IPS-15b (cell line): ENCODE results near the gene ABHD12B.

ENCODE experiments used
- H3K27me3 ChIP-seq: one replicate; pipeline ENCODE4 v1.6.1; 2013; ENCODE audit warnings: low read length; ENCODE audit not compliant: control insufficient read depth, insufficient read depth
- H3K36me3 ChIP-seq: one replicate; pipeline ENCODE4 v1.6.1; 2013; ENCODE audit warnings: low read length; ENCODE audit not compliant: control insufficient read depth, insufficient read depth
- H3K4me1 ChIP-seq: one replicate; pipeline ENCODE4 v1.6.1; 2013; ENCODE audit warnings: mild to moderate bottlenecking, low read length; ENCODE audit not compliant: control insufficient read depth, insufficient read depth
- H3K4me3 ChIP-seq: one replicate; pipeline ENCODE4 v1.5.1; 2013; ENCODE audit warnings: low read depth, low read length
- H3K9ac ChIP-seq: one replicate; pipeline ENCODE4 v1.6.1; 2013; ENCODE audit warnings: low read depth, mild to moderate bottlenecking, low read length
- H3K9me3 ChIP-seq: one replicate; pipeline ENCODE4 v1.6.1; 2013; ENCODE audit warnings: mild to moderate bottlenecking, low read length; ENCODE audit not compliant: control insufficient read depth, insufficient read depth

The ABHD12B gene

DNA sequence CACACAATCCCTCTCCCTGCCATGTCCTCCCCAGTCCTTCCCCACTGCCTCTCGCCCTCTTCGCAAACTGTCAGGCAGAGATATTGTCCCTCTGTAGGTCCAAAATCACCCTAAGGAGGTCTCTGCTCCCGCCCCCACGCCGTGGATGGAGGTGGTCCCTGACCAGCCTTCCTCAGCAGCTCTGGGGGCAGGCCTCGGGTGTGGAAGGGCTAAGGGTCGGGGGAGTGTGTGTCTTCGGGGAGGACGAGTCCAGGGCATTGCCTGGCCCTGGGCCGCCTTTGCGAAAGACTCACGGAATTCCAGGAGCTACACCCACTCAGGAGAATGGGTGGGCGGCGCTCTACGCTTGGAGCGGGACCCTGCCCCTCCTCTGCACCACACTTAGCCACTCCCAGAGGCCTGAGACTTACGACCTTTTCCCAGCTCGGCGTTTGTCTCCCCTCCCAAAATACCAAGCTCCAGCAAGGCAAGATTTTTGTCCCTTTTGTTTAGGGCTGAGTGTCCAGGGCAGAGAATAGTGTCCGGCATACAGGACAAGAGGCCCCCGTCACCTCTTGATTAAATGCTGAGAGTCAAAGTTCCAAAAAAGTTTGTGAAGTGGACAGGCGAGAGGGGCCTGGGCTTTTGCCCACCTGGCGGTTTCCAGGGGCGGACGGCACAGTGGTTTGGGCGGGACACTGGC, 71.5 kb downstream of the ABHD12B start:
- H3K9me3 ChIP-seq: no peaks in the 10 kb centered on the region
- no peaks in the 10 kb centered on the region for H3K36me3 ChIP-seq
- peak overlapping the region; percentile 67 for H3K9ac ChIP-seq

DNA sequence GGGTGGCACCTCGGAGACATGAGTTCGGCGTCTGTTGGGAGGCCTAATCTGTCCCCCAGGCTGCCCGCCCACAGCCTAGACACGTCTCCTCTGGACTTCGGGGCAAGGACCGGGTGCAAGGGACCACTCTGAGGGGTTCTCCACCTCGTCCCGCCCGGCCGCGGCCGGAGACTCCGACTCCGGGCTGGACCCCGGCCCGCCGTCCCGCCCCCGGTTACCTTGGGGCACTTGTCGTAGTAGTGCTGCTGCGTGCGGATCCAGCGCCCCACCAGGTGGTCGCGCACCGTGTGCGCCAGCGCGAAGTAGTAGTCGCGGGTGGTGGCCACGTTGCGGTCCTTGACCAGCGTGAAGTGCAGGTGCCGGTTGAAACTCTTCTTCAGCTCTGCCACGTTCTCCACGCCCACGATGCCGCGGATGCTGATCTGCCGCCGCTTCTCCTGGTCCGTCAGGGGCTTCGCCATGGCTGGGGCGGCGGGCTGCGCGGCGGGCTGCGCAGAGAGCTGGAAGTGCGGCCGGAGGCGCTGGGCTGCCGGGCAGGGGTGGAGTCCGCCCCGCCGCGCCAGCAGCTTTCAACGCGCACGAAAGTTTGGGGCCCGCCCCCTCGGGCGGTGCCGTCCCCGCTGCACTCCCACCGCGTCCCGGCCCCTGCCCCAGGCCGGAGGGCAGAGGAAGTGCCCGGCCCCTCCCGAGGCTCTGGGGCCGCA, 72.2 kb downstream of the ABHD12B start, which contains the start of gene PYGL:
Gene PYGL, minus strand, starts transcription at position 541 of the 704 bp plus-strand sequence. Its CDS starts 80 bp downstream, at position 461.
- H3K9ac ChIP-seq: peak within 1 kb of the TSS; percentile 67
- H3K27me3 ChIP-seq: no peaks in the 10 kb centered on the region
- H3K9me3 ChIP-seq: no peaks in the 10 kb centered on the region
- no peaks in the 10 kb centered on the region for H3K36me3 ChIP-seq
- peak within 1 kb of the TSS; percentile 72 for H3K4me3 ChIP-seq
- H3K4me1 ChIP-seq: peaks cover 2% of the 10 kb centered on the region

More for the DNA sequence above, 71.5 kb downstream of the ABHD12B start:
- Histone ChIP-seq H3K4me1 (peaks cover 2% of the 10 kb centered on the region), H3K27me3 (no peaks in the 10 kb centered on the region), H3K4me3 (peak overlapping the region; percentile 72)

DNA sequence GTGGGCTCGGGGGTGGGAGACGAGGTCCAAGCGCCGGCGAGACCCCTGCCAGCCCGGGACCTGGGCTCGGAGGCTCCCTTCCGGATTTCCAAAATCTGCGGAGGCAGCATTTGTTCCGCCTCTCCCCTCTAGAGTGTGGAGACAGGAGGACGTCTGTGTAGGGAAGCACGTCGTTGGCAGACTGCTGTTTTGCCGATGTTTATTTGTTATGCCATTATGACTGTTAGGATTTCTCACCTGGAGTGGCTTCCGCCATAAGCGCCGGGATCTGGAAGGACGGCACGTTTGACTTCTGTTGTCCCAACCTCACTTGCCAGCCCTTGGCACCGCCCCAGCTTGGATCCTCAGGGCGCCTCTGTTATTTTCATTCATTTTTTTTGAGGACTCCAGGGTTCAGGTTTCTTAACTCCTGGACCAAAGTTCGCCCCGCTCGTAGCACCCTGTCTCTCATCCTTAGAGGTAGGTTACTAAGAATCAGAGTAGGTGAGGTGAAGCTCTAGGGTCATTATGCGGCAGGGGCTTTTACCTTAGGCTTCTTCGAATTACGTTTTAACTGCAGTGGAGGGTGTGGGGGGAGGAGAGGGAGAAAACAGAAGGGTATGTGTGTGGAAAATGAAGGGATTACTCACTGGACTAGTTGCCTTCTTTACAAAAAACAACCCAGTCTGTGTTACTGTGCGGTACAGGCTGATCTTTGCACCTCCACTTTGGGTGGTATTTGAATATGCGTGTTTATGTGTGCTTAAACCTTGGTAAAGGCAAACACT, 73.0 kb downstream of the ABHD12B start:
- H3K9ac ChIP-seq: no peak overlapping the region
- no peaks in the 10 kb centered on the region for H3K9me3 ChIP-seq
- peak overlapping the region; percentile 72 for H3K4me3 ChIP-seq
- H3K36me3 ChIP-seq: no peaks in the 10 kb centered on the region
- peaks cover 2% of the 10 kb centered on the region for H3K4me1 ChIP-seq
- H3K27me3 ChIP-seq: no peaks in the 10 kb centered on the region

- Histone ChIP-seq H3K4me1 (peaks cover 2% of the 10 kb centered on the region), H3K4me3 (no peak overlapping the region), H3K9ac (no peak overlapping the region), H3K36me3 (no peaks in the 10 kb centered on the region), H3K27me3 (no peaks in the 10 kb centered on the region), H3K9me3 (no peaks in the 10 kb centered on the region)
Observed at GRCh38 chr14:50946234-50946935, 74.5 kb downstream of the ABHD12B start.

GRCh38 chr14:50947446-50947845, 75.6 kb downstream of the ABHD12B start:
- Histone ChIP-seq H3K27me3 (no peaks in the 10 kb centered on the region), H3K9ac (no peak overlapping the region), H3K36me3 (no peaks in the 10 kb centered on the region), H3K4me1 (peaks cover 2% of the 10 kb centered on the region), H3K4me3 (no peak overlapping the region), H3K9me3 (no peaks in the 10 kb centered on the region)

DNA sequence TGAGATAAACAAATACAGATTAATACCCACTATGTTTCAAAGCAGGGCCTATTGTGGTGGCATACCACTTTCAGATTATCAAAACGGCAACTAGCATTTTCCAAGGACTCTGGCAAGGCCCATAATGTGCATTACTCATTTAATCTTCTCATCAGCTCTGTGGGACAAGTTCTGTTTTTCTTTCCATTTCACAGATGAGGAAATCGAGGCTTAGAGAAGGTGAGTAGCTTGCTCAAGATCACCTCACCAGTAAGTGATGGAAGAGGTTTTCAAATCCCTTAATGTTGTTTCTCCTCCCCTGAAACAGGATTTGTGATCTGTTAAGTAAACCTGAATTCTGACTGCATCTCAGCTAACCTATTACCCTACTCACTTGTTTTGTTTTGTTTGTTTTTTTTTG, 76.4 kb downstream of the ABHD12B start:
- Histone ChIP-seq H3K4me3 (no peak overlapping the region), H3K4me1 (peaks cover 2% of the 10 kb centered on the region), H3K9me3 (no peaks in the 10 kb centered on the region), H3K27me3 (no peaks in the 10 kb centered on the region), H3K36me3 (no peaks in the 10 kb centered on the region), H3K9ac (no peak overlapping the region)

GRCh38 chr14:50951032-50951431, 79.2 kb downstream of the ABHD12B start:
- H3K27me3 ChIP-seq: no peaks in the 10 kb centered on the region
- H3K4me3 ChIP-seq: no peak overlapping the region
- no peaks in the 10 kb centered on the region for H3K9me3 ChIP-seq
- no peak overlapping the region for H3K9ac ChIP-seq
- H3K4me1 ChIP-seq: peaks cover 5% of the 10 kb centered on the region
- H3K36me3 ChIP-seq: no peaks in the 10 kb centered on the region

DNA sequence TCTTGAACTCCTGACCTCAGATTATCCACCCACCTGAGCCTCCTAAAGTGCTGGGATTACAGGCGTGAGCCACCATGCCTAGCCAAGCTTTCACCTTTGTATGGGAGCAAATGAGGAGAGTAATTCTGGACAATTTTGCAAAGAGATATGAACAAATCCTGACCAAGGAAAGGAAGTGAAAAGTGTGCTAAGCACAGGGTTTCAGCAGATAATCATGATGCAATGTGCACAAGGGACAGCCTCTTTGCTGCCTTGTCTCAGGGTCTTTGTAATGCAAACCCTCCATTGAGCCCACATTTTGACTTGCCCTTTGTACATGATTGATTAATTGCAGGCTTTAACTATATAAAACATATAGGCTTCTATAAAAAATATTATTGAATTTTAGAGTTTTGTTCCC, 81.6 kb downstream of the ABHD12B start:
- Histone ChIP-seq H3K4me1 (peaks cover 5% of the 10 kb centered on the region), H3K27me3 (no peaks in the 10 kb centered on the region), H3K9ac (no peak overlapping the region), H3K9me3 (no peaks in the 10 kb centered on the region), H3K36me3 (no peaks in the 10 kb centered on the region), H3K4me3 (no peak overlapping the region)
